DND-41 (cell line): ENCODE data around the gene ADAMTSL3.

Experiments used
- ATAC-seq: fragments of 200-7000 bp; cut with Tn5 transposase; 3 replicates; pipeline ENCODE4 v1.9.1; 2021; ENCODE audit warnings: low read depth; ENCODE audit not compliant: insufficient read depth
- DNase-seq: peaks from one replicate; pipeline ENCODE4 v3.0.0-alpha.2; 2020
- H2AFZ ChIP-seq: 2 replicates; pipeline ENCODE4 v1.6.0; 2012; ENCODE audit warnings: low read depth, low read length
- H3K27ac ChIP-seq: 2 replicates; pipeline ENCODE4 v1.5.1; 2012; ENCODE audit warnings: low read length, inconsistent platforms
- H3K27me3 ChIP-seq: fragments of 200-600 bp; sonication (generic); 2 replicates; pipeline ENCODE4 v1.6.0; 2012; ENCODE audit warnings: low read length, mild to moderate bottlenecking, inconsistent platforms; ENCODE audit not compliant: insufficient read depth, poor library complexity
- H3K36me3 ChIP-seq: 2 replicates; pipeline ENCODE4 v1.5.1; 2012; ENCODE audit warnings: low read length, inconsistent platforms; ENCODE audit not compliant: insufficient read depth
- H3K4me1 ChIP-seq: 2 replicates; pipeline ENCODE4 v1.5.1; 2012; ENCODE audit warnings: mild to moderate bottlenecking, low read length; ENCODE audit not compliant: insufficient read depth
- H3K4me2 ChIP-seq: 2 replicates; pipeline ENCODE4 v1.6.0; 2012; ENCODE audit warnings: mild to moderate bottlenecking, moderate library complexity, low read length, inconsistent platforms; ENCODE audit not compliant: insufficient read depth
- H3K4me3 ChIP-seq, 2 experiments: fragments of 200-600 bp in 1 of 2; shearing (Covaris generic) in 1 of 2; 2 replicates each; pipeline ENCODE4 v1.5.1; 2012 to 2016; ENCODE audit warnings: inconsistent platforms in 2 of 2, low read length in 2 of 2, mild to moderate bottlenecking in 2 of 2, low read depth in 1 of 2, moderate library complexity in 1 of 2
- H3K79me2 ChIP-seq: 2 replicates; pipeline ENCODE4 v1.6.0; 2012; ENCODE audit warnings: low read length, inconsistent platforms; ENCODE audit not compliant: insufficient read depth
- H3K9ac ChIP-seq: 2 replicates; pipeline ENCODE4 v1.6.0; 2012; ENCODE audit warnings: low read depth, mild to moderate bottlenecking, inconsistent platforms, low read length, moderate library complexity
- H3K9me3 ChIP-seq: 2 replicates; pipeline ENCODE4 v1.5.1; 2012; ENCODE audit warnings: low read length, moderate library complexity, mild to moderate bottlenecking, inconsistent platforms; ENCODE audit not compliant: insufficient read depth, severe bottlenecking
- H4K20me1 ChIP-seq: 2 replicates; pipeline ENCODE4 v1.6.0; 2012; ENCODE audit warnings: low read length; ENCODE audit not compliant: insufficient read depth
- EZH2 ChIP-seq: IDR thresholded peaks from 3 replicates; pipeline ENCODE4 v1.6.1; 2012; ENCODE audit warnings: borderline replicate concordance, low read depth, mild to moderate bottlenecking, moderate library complexity, low read length, inconsistent platforms; ENCODE audit not compliant: severe bottlenecking
- TF ChIP-seq, protein P1 (sequence below): IDR thresholded peaks from 2 replicates; pipeline ENCODE4 v1.5.1; 2012; ENCODE audit warnings: borderline replicate concordance, low read length, moderate library complexity, mild to moderate bottlenecking; ENCODE audit not compliant: poor library complexity, severe bottlenecking; ENCODE audit errors: extremely low read depth

ADAMTSL3 gene

DNA sequence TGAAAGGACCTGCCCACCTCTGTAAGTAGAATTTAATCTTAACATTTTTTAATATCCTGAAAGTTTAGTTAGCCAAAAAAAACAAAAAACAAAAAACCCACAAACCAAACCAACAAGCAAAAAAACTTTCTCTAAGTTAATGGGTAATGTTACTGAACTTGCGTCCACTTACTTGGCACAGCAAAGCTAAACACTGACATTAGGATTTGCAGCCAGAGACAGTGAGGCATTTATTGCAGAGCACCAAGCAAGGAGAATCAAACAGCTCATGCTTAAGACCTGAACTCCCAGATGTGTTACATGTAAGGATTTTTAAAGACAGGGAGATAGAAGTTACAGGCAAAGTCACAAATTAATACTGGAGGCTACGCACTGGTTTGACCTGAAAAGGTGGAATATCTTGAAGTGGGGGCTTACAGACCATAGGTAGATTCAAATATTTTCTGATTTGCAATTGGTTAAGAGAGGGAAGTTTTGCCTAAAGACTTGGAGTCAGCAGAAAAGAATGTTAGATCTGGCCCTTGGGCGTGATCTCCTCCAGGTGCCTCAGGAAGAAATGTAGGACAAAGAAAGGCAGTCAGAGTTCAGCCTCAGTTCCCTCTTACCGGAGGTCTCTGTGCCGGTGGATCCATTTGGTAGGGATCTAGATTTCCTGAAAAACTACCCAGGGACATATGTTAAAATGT lies 205.0 kb downstream of the ADAMTSL3 start:
- DNase-seq (no peak), ATAC-seq (no peak)
- Histone ChIP-seq H3K27me3 (no peaks in the 10 kb centered on the region), H3K27ac (no peak overlapping the region), H3K4me3 (no peak overlapping the region), H3K9me3 (no peaks in the 10 kb centered on the region), H3K4me1 (no peaks in the 10 kb centered on the region), H3K36me3 (no peaks in the 10 kb centered on the region), H3K79me2 (no peaks in the 10 kb centered on the region), H3K9ac (no peak overlapping the region), H3K4me2 (no peak overlapping the region), H2AFZ (no peak overlapping the region), H4K20me1 (no peaks in the 10 kb centered on the region)
- TF ChIP-seq, protein P1, sequence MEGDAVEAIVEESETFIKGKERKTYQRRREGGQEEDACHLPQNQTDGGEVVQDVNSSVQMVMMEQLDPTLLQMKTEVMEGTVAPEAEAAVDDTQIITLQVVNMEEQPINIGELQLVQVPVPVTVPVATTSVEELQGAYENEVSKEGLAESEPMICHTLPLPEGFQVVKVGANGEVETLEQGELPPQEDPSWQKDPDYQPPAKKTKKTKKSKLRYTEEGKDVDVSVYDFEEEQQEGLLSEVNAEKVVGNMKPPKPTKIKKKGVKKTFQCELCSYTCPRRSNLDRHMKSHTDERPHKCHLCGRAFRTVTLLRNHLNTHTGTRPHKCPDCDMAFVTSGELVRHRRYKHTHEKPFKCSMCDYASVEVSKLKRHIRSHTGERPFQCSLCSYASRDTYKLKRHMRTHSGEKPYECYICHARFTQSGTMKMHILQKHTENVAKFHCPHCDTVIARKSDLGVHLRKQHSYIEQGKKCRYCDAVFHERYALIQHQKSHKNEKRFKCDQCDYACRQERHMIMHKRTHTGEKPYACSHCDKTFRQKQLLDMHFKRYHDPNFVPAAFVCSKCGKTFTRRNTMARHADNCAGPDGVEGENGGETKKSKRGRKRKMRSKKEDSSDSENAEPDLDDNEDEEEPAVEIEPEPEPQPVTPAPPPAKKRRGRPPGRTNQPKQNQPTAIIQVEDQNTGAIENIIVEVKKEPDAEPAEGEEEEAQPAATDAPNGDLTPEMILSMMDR, result no peak
- TF ChIP-seq EZH2, result no peak

DNA sequence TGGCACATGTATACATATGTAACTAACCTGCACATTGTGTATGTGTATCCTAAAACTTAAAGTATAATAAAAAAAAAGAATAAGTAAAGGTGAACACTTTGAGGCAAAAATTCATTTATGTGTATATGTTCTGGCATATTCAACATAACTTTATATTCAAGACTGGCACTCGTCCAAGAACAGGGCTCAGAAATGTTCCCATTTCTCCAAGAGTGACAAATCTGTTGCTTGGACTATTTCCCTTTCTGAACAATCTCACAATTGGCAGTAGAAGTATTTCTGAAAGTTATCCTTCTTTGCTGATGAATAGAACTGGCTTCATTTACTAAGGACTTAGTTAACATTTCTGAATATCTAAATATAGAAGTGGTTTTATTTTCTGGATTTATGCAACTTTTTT lies 212.8 kb downstream of the ADAMTSL3 start:
- Histone ChIP-seq H4K20me1 (no peaks in the 10 kb centered on the region), H3K4me1 (no peaks in the 10 kb centered on the region), H3K79me2 (no peaks in the 10 kb centered on the region), H3K36me3 (no peaks in the 10 kb centered on the region), H3K27me3 (no peaks in the 10 kb centered on the region), H2AFZ (no peak overlapping the region), H3K9me3 (no peaks in the 10 kb centered on the region), H3K27ac (no peak overlapping the region), H3K9ac (no peak overlapping the region), H3K4me2 (no peak overlapping the region), H3K4me3 (no peak overlapping the region)
- no peak for ATAC-seq
- TF ChIP-seq EZH2, result no peak
- TF ChIP-seq, protein P1, result no peak
- DNase-seq, result no peak

DNA sequence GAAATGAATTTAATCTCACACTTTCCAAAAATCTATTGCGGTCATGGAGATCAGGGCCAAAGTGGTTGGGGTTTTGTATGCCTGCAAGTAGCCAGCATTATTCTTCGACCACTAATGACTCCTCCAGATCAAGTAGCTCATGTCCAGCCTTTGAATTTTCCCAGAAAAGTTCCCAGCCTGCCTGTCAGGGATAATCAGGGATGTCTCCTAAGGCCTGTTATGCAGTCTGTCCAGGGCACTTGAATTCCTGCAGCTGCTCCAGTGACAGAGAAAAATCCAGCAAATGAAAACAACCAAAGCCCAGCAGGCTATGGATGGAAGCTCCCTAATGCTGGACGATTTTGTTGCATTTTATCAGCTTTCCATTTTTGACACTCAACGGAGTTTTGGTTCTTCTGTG lies 215.4 kb downstream of the ADAMTSL3 start:
- Histone ChIP-seq H3K4me1 (no peaks in the 10 kb centered on the region), H3K27me3 (no peaks in the 10 kb centered on the region), H3K27ac (no peak overlapping the region), H3K79me2 (no peaks in the 10 kb centered on the region), H3K9ac (no peak overlapping the region), H3K36me3 (no peaks in the 10 kb centered on the region), H3K4me2 (no peak overlapping the region), H3K9me3 (no peaks in the 10 kb centered on the region), H4K20me1 (no peaks in the 10 kb centered on the region), H3K4me3 (no peak overlapping the region), H2AFZ (no peak overlapping the region)
- no peak for DNase-seq
- no peak for TF ChIP-seq EZH2
- TF ChIP-seq, protein P1, result no peak
- no peak for ATAC-seq

DNA sequence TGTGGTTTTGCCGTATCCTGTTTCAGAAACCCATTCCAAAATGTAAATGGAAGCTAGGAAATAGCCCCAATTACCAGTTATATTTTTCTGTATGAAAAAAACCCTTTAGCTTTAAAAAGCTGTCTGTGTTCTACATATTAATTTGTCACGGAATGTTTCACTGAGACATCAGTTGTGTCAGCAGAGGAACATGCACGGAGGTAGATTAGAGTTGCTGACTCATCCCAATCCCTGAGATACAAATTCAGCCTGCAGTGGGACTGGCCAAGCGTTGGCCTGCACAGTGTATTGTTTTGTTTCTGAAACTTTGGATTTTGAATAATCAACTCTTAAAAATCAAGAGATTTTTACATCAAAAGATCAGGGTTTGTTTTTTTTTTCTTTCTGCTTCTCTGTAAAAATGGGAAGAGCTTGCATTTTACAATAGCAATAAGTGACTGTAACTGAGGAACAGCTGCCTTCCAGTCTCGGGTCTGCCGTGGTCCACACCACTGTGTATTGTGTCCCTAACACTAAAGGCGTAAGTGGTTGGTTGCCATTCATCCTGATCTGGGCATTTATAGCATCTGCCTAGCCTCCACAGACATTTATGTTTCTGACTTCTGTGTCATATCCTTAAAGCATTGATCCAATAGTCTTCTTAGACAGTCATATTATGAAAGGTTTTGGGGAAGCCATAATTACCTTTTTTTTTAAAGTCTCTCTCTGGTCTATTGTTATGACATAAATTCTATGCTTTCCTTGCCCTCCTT lies 218.1 kb downstream of the ADAMTSL3 start:
- no peaks in the 10 kb centered on the region for H3K79me2 ChIP-seq
- H3K27ac ChIP-seq, result no peak overlapping the region
- H3K4me3 ChIP-seq, result no peak overlapping the region
- ATAC-seq (no peak), DNase-seq (no peak)
- H3K4me1 ChIP-seq, result no peaks in the 10 kb centered on the region
- H2AFZ ChIP-seq, result no peak overlapping the region
- no peaks in the 10 kb centered on the region for H3K9me3 ChIP-seq
- H3K27me3 ChIP-seq, result no peaks in the 10 kb centered on the region
- no peaks in the 10 kb centered on the region for H3K36me3 ChIP-seq
- H3K9ac ChIP-seq, result no peak overlapping the region
- no peak overlapping the region for H3K4me2 ChIP-seq
- TF ChIP-seq, protein P1, result no peak
- TF ChIP-seq EZH2, result no peak
- no peaks in the 10 kb centered on the region for H4K20me1 ChIP-seq
